GM21390 (cell line): ENCODE results near the gene SUGP2.

Experiments used
- ATAC-seq: cut with Tn5 transposase; IDR thresholded peaks from one replicate; pipeline ENCODE4 v1.9.1; 2021; ENCODE audit not compliant: unreplicated experiment

Gene SUGP2

GRCh38 chr19:18992696-18993095 is 40.6 kb downstream of the SUGP2 start:
- ATAC-seq = no peak

DNA sequence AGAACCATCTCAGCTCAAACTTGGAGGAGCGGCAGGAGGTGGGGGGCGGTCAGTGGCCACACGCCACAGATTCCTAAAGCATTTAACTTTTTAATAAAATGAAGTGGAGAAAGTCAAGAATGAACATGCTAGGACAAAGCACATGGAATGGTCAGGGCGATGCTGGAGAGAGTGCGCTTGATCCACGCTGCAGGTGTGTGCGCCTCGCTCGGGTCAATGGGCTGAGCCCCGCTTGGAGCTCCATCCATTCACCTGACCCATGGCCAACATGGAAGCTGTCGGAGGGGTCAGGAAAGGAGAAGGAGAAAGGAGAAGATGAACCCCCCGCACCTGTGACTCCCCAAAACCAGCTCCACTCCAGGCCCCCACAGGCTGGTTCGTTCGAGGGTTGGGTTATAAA is 41.8 kb downstream of the SUGP2 start:
- ATAC-seq = no peak

- no peak for ATAC-seq
Measured at GRCh38 chr19:18991006-18991405, 42.3 kb downstream of the SUGP2 start.

- ATAC-seq = no peak
Measured at GRCh38 chr19:18990128-18990708, 43.1 kb downstream of the SUGP2 start.

- ATAC-seq = no peak
Measured at GRCh38 chr19:18989316-18989715, 44.0 kb downstream of the SUGP2 start.

DNA sequence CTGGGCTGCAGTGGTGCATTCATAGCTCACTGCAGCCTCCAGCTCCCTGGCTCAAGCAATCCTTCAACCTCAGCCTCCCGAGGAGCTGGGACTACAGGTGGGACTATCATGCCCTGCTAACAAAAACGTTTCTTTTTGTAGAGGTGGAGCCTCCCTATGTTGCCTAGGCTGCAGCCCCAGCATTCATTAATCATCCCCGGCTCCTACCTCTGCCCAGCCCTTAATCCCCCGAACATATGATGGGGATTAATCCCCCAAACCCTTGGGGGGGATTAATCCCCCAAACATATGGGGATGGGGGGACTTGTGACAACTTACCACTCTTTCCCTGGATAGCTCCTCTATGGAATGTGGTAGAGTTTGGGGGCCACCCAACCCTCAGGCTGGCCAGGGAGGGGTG is 45.9 kb downstream of the SUGP2 start:
- ATAC-seq = no peak

DNA sequence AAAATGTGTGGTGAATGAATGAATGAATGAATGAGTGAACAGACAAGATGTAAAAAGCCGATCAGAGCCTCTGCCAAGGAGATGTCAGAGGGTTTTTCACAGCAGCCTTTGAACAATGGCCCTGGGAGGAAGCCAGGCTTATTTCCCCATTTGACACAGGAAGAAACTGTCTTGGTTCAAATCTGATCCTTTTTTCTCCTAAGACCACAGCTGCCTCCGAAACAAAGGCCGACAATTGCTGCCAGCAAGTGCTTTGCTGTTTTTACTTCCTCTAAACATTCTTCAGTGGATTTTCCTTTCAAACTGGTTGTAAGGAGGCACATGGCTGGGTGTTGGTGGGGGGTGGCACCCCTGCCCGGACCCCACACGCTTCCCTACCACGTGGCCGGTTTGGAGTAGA is 48.1 kb downstream of the SUGP2 start:
- no peak for ATAC-seq

DNA sequence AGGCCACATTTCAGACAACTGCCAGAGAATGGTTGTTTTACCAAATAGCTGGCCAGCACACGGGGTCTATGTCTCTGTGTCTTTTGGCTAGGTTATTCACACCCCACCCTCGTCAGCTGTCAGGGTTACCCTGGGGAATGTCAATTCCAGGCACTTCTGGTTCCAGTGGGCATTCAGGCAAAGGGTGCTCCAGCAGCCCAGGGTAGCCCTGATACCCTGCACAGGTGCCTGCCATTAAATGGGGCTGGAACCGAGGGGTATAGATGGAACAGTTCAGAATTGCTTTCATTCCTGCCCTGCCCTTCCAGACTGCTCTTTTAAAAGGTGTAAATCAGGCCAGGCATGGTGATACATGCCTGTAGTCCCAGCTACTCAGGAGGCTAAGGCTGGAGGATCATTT is 49.1 kb downstream of the SUGP2 start:
- ATAC-seq = no peak

DNA sequence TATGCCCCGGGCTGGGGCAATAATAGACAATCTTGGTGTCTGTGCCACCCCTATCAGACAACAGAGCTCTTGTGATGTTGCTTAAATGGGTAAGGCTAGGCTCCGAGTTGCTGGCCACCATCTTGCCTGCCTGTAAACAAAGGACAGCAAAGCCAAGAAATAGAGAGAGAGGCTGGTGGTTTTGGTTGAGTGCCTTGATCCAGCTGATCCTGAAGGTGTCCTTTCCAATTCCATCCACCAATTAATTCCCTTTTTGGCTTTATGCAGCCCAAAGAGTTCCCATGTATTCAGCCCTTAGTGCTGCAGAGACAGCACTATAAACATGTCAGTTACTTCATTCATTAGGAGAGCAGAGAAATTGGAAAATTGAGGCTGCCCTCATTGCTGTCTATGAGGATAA is 50.6 kb downstream of the SUGP2 start:
- ATAC-seq = no peak

- ATAC-seq = no peak
Measured at GRCh38 chr19:18980432-18981020, 52.8 kb downstream of the SUGP2 start.

GRCh38 chr19:18978616-18979015 is 54.7 kb downstream of the SUGP2 start:
- no peak for ATAC-seq

DNA sequence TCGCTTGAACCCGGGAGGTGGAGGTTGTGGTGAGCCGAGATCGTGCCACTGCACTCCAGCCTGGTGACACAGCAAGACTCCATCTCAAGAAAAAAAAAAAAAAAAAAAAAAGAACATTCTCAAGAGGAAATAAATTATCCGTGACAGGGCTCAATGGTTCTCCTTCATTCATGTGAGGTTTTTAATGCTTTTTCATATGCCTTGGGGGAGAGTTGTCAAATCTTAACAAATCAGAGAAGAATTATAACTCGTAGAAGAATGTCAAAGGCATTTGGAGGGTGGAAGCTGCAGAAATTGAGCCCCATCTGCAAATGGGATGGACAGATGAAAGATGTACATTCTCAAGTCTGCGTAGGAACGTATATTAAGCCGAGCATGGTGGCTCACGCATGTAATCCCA is 57.4 kb downstream of the SUGP2 start:
- no peak for ATAC-seq

GRCh38 chr19:18975011-18975410 is 58.3 kb downstream of the SUGP2 start:
- no peak for ATAC-seq

- no peak for ATAC-seq
Measured at GRCh38 chr19:18972851-18973250, 60.5 kb downstream of the SUGP2 start.

GRCh38 chr19:18972301-18972811 is 61.0 kb downstream of the SUGP2 start:
- ATAC-seq = no peak

GRCh38 chr19:18969931-18970659 is 63.2 kb downstream of the SUGP2 start:
- ATAC-seq = no peak

- ATAC-seq = no peak
Measured at GRCh38 chr19:18967358-18968146, 65.8 kb downstream of the SUGP2 start.

- no peak for ATAC-seq
Measured at GRCh38 chr19:18966307-18966706, 67.0 kb downstream of the SUGP2 start.

DNA sequence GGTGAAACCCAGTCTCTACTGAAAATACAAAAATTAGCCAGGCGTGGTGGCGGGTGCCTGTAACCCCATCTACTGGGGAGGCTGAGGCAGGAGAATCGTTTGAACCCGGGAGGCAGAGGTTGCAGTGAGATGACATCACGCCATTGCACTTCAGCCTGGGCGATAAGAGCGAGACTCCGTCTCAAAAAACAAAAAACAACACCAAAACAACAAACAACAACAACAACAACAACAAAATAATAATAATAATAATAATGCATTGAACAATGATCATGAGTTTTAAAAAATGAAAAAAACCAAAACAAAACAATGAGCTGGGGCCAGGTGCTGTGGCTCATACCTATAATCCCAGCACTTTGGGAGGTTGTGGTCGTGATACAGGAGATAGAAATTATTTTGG is 69.2 kb downstream of the SUGP2 start:
- no peak for ATAC-seq

DNA sequence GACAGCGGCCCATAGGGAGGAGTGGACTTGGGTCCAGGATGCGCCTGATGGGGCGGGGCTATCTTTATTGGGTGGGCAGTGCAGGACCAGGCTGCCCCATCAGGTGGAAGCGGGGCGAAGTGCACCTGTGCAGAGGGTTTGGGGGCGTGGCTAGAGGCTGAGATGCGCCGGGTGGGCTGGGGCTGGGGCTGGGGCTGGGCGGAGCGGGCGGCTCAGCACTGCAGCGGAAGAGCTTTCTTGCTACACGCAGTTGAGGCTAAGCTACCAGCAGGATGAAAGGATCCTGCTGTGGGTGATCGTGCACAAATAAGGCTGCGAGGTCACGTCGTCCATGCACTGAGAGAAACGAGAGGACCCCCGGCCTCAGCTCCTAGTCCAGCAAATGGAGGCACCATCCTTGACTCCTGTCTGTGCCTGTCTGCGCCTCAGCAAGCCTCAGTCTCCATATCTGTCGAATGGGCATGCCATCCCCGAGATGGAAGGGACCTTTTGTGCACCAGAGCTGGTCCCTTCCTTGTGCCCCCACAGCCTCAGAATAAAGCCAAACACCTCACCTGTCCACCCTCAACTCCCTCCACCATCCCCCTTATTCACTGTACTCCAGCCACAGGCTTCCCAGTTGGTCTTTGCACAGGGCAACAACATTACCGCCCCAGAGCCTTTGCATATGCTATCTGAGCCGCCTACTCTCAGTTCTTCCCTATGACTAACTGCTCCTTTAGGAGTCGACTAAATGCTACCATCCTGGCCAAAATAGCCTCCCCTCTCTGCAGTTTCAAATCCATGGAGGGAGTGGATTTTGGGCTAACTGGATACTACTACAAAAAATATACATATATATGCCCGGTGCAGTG is 71.3 kb downstream of the SUGP2 start:
- no peak for ATAC-seq

GRCh38 chr19:18960370-18960769 is 72.9 kb downstream of the SUGP2 start:
- ATAC-seq = no peak
